PC-3 (cell line): ENCODE measurements around the gene SESN1. TPM values are rescaled to one million over a fixed set of nuclear protein-coding genes. Genes with fewer than 3 reads are reported as not detected.
A peak's percentile ranks its signal among the peaks of the same experiment; 100 is the strongest.

Experiments used
- ATAC-seq: fragments of 200-7000 bp; cut with Tn5 transposase; 2 replicates; pipeline ENCODE4 v1.9.1; 2020; ENCODE audit warnings: mild to moderate bottlenecking, moderate library complexity
- BruUV-seq: library from RNA; stranded (reverse); fragments of 400-500 nt; replicated peaks from 2 replicates; lab custom pipeline; 2021; lab: Mats Ljungman, UMichigan
- CTCF ChIA-PET: fragments of 300-600 bp; sonication (Branson Sonifier 250); formaldehyde crosslinking; loops from one replicate; lab custom pipeline; 2022; ENCODE audit warnings: antibody characterized with exemption; lab: Charles Lee
- POLR2A ChIA-PET: fragments of 300-600 bp; sonication (Branson Sonifier 250); formaldehyde crosslinking; loops from one replicate; lab custom pipeline; 2022; ENCODE audit warnings: antibody characterized with exemption; ENCODE audit not compliant: unreplicated experiment; lab: Charles Lee
- DNase-seq: peaks from one replicate; pipeline ENCODE4 v3.0.0-alpha.2; 2015
- H2AFZ ChIP-seq: fragments of 300-600 bp; sonication (generic); 2 replicates; pipeline ENCODE4 v1.6.0; 2016; ENCODE audit warnings: antibody characterized with exemption, low read length
- H3F3A ChIP-seq: fragments of 300-600 bp; sonication (generic); one replicate; pipeline ENCODE4 v1.6.0; 2017; ENCODE audit warnings: antibody characterized with exemption, low read length, control low read depth, mild to moderate bottlenecking; ENCODE audit not compliant: unreplicated experiment
- H3K27ac ChIP-seq: fragments of 300-600 bp; sonication (generic); 2 replicates; pipeline ENCODE4 v1.5.1; 2016; ENCODE audit warnings: mild to moderate bottlenecking, low read length
- H3K27me3 ChIP-seq: fragments of 300-600 bp; sonication (generic); 2 replicates; pipeline ENCODE4 v1.6.1; 2016; ENCODE audit warnings: low read length, mixed read lengths
- H3K36me3 ChIP-seq: fragments of 300-600 bp; sonication (generic); 2 replicates; pipeline ENCODE4 v1.6.1; 2016; ENCODE audit warnings: low read depth, mixed run types, low read length, mixed read lengths
- H3K4me1 ChIP-seq: fragments of 300-600 bp; sonication (generic); 2 replicates; pipeline ENCODE4 v1.5.1; 2016; ENCODE audit warnings: low read length; ENCODE audit not compliant: insufficient read depth
- H3K4me2 ChIP-seq: fragments of 300-600 bp; sonication (generic); 2 replicates; pipeline ENCODE4 v1.6.0; 2016; ENCODE audit warnings: low read length
- H3K4me3 ChIP-seq: fragments of 300-600 bp; sonication (generic); 2 replicates; pipeline ENCODE4 v1.5.1; 2016; ENCODE audit warnings: mild to moderate bottlenecking, low read length, mixed read lengths
- H3K79me2 ChIP-seq: fragments of 300-600 bp; sonication (generic); 2 replicates; pipeline ENCODE4 v1.6.1; 2017; ENCODE audit warnings: low read length, mixed read lengths
- H3K9ac ChIP-seq: fragments of 300-600 bp; sonication (generic); 2 replicates; pipeline ENCODE4 v1.6.0; 2016; ENCODE audit warnings: mild to moderate bottlenecking, low read length
- H3K9me2 ChIP-seq: fragments of 300-600 bp; sonication (generic); replicated peaks from 2 replicates; pipeline ENCODE4 v1.6.1; 2016; ENCODE audit warnings: mixed run types, low read length, mixed read lengths
- H3K9me3 ChIP-seq: fragments of 300-600 bp; sonication (generic); 2 replicates; pipeline ENCODE4 v1.6.1; 2016; ENCODE audit warnings: low read length, mixed read lengths
- H4K20me1 ChIP-seq: fragments of 300-600 bp; sonication (generic); 2 replicates; pipeline ENCODE4 v1.6.1; 2016; ENCODE audit warnings: low read length, mixed read lengths
- EZH2 ChIP-seq: fragments of 300-600 bp; sonication (generic); IDR thresholded peaks from one replicate; pipeline ENCODE4 v1.6.1; 2017; ENCODE audit warnings: antibody characterized with exemption, mild to moderate bottlenecking, low read length; ENCODE audit not compliant: unreplicated experiment
- EZH2phosphoT487 ChIP-seq: fragments of 300-600 bp; sonication (generic); IDR thresholded peaks from 2 replicates; pipeline ENCODE4 v1.6.1; 2018; ENCODE audit warnings: mild to moderate bottlenecking, antibody characterized with exemption, low read length, borderline replicate concordance
- intact Hi-C: fragments of 100-400 bp; cut with micrococcal nuclease; formaldehyde crosslinking; loops from 2 replicates; pipeline ENCODE4 v1.9.0; 2023
- total RNA-seq: library from RNA; depleted of rRNA; stranded (reverse); fragments of >200 nt; gene quantifications from 2 replicates; pipeline ENCODE4 v1.2.3, GENCODE V29; 2014
- TF ChIP-seq, protein P1 (sequence below): fragments of 300-600 bp; sonication (generic); conservative IDR thresholded peaks from 2 replicates; pipeline ENCODE4 v1.5.1; 2017; ENCODE audit warnings: antibody characterized with exemption, low read depth, mild to moderate bottlenecking, low read length

Gene SESN1
- total RNA-seq, 1 experiment from 2014 or later, result 3.4 TPM

DNA sequence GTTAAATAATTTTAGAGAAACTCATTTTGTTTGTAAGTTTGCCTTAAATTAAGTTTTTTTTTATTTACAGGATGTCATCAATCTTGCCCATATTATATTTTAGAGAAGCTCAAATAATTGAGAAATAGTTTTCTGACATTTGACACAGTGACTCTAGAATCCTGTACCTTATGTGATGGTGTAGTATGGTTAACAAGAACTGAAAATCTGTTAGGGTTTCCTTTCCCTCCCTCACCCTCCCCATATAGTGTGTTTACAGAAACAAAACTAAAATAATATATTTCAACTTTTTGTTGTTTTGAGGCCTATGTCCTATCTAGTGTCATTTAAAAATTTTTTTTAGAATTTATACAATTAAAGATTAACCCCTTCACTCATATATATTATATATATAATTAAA is 91.8 kb downstream of the SESN1 start:
- H3K36me3 ChIP-seq, result no peaks in the 10 kb centered on the region
- DNase-seq (no peak), ATAC-seq (no peak)
- no peak overlapping the region for H3K4me2 ChIP-seq
- no peak overlapping the region for H3K4me3 ChIP-seq
- ChIA-PET CTCF (no interaction called here), POLR2A (no interaction called here)
- H3K9me2 ChIP-seq, result no peaks in the 10 kb centered on the region
- no peaks in the 10 kb centered on the region for H3K27me3 ChIP-seq
- H3K79me2 ChIP-seq, result no peaks in the 10 kb centered on the region
- H3K4me1 ChIP-seq, result peaks cover 2% of the 10 kb centered on the region; the same call in 1 of the 2 replicates
- H3F3A ChIP-seq, result no peaks in the 10 kb centered on the region
- no peaks in the 10 kb centered on the region for H4K20me1 ChIP-seq
- H3K9ac ChIP-seq, result no peak overlapping the region
- H3K27ac ChIP-seq, result no peak overlapping the region
- intact Hi-C loops, result no loop called here
- no peak for TF ChIP-seq EZH2
- TF ChIP-seq, protein P1, sequence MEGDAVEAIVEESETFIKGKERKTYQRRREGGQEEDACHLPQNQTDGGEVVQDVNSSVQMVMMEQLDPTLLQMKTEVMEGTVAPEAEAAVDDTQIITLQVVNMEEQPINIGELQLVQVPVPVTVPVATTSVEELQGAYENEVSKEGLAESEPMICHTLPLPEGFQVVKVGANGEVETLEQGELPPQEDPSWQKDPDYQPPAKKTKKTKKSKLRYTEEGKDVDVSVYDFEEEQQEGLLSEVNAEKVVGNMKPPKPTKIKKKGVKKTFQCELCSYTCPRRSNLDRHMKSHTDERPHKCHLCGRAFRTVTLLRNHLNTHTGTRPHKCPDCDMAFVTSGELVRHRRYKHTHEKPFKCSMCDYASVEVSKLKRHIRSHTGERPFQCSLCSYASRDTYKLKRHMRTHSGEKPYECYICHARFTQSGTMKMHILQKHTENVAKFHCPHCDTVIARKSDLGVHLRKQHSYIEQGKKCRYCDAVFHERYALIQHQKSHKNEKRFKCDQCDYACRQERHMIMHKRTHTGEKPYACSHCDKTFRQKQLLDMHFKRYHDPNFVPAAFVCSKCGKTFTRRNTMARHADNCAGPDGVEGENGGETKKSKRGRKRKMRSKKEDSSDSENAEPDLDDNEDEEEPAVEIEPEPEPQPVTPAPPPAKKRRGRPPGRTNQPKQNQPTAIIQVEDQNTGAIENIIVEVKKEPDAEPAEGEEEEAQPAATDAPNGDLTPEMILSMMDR, result no peak
- no peak for TF ChIP-seq EZH2phosphoT487
- H2AFZ ChIP-seq, result no peak overlapping the region
- no peaks in the 10 kb centered on the region for H3K9me3 ChIP-seq
- no TSS peak for BruUV-seq

DNA sequence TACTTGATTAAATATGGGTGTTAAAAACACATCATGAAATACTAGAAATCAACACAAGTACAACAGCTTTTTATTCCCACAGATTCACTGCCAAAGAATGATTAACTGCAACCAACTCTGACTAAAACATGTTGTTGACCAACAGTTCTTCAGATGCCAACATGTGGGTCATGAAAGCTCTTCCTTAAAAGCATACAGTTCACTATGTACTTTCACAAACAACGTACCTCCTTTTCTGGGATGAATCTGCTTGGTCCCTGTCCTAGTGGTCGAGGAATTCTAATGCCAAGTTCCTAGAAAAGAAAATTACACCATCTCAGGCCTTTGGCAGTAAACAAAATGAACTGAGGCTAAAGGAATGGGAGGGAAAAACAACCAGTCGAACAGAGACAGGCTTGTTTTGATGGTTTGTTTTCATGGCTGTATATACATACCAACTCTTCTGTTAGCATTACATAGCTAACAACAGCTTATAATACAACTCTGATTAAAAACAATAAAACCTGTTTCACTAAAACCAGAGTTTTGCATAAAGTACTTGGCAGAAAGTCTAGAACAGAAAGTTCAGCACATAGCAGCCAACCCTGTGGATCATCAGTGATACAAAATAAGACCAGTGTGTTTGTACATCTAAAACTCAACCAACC is 92.5 kb downstream of the SESN1 start:
- CTCF ChIA-PET, result no interaction called here
- DNase-seq (peak; percentile 1), ATAC-seq (no peak)
- Histone ChIP-seq H4K20me1 (no peaks in the 10 kb centered on the region), H3K36me3 (no peaks in the 10 kb centered on the region), H3K4me1 (no peaks in the 10 kb centered on the region), H3K27me3 (no peaks in the 10 kb centered on the region), H3K27ac (no peak overlapping the region), H3K9ac (no peak overlapping the region), H3K79me2 (no peaks in the 10 kb centered on the region), H3K4me2 (no peak overlapping the region), H3K9me3 (no peaks in the 10 kb centered on the region), H3K9me2 (no peaks in the 10 kb centered on the region), H3K4me3 (no peak overlapping the region), H2AFZ (no peak overlapping the region), H3F3A (no peaks in the 10 kb centered on the region)
- POLR2A ChIA-PET, result no interaction called here
- TF ChIP-seq EZH2phosphoT487 (no peak), EZH2 (no peak)
- TF ChIP-seq, protein P1, result no peak
- BruUV-seq, result no TSS peak
- intact Hi-C loops, result no loop called here

DNA sequence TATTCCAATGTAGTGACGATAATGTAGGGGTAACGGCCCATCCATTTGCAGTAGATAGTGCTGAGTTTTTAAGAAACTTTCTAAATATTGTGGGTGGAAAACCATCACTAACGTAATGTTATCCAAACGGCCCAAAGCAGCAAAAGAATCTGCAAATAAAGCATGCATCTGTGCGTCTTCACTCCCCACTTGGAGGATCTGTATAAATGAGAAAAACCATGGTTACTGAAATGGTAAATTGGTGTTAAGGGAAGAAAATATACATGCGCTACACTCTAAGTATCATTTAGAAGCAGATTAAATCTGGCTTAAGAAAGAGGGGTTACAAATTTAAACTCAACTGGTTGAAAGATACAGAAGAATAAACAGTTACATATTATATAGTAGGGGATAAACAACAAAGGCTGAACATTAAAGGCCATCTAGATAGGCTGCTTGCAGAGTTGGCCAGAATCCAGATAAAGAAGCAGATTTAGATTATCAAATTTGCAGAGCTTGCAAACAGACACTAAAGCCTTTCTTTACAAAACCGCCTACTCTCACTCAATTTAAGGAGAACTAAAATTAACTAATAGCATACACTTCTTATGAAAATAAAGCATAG is 93.3 kb downstream of the SESN1 start:
- intact Hi-C loops, result no loop called here
- no peaks in the 10 kb centered on the region for H3K9me3 ChIP-seq
- ATAC-seq (no peak), DNase-seq (no peak)
- no peaks in the 10 kb centered on the region for H4K20me1 ChIP-seq
- no peaks in the 10 kb centered on the region for H3K9me2 ChIP-seq
- ChIA-PET CTCF (no interaction called here), POLR2A (no interaction called here)
- no peak overlapping the region for H3K27ac ChIP-seq
- H3K36me3 ChIP-seq, result no peaks in the 10 kb centered on the region
- H3K9ac ChIP-seq, result no peak overlapping the region
- no peaks in the 10 kb centered on the region for H3K27me3 ChIP-seq
- H2AFZ ChIP-seq, result no peak overlapping the region
- no peak overlapping the region for H3K4me2 ChIP-seq
- no TSS peak for BruUV-seq
- peaks cover 3% of the 10 kb centered on the region for H3K4me1 ChIP-seq
- TF ChIP-seq EZH2phosphoT487 (no peak), EZH2 (no peak)
- TF ChIP-seq, protein P1, result no peak
- H3F3A ChIP-seq, result no peaks in the 10 kb centered on the region
- no peaks in the 10 kb centered on the region for H3K79me2 ChIP-seq
- no peak overlapping the region for H3K4me3 ChIP-seq
